T follicular helper cell (primary cell): ENCODE measurements around the gene CINP.
"Not testable (repeated sequence)": the region's sequence is repeated elsewhere in the genome, so short reads cannot be mapped to it uniquely, and the experiment has no call there.

ENCODE experiments used
- DNase-seq: peaks from one replicate; pipeline ENCODE4 v3.0.0-alpha.2; 2020; ENCODE audit warnings: low read depth

Gene CINP

DNA sequence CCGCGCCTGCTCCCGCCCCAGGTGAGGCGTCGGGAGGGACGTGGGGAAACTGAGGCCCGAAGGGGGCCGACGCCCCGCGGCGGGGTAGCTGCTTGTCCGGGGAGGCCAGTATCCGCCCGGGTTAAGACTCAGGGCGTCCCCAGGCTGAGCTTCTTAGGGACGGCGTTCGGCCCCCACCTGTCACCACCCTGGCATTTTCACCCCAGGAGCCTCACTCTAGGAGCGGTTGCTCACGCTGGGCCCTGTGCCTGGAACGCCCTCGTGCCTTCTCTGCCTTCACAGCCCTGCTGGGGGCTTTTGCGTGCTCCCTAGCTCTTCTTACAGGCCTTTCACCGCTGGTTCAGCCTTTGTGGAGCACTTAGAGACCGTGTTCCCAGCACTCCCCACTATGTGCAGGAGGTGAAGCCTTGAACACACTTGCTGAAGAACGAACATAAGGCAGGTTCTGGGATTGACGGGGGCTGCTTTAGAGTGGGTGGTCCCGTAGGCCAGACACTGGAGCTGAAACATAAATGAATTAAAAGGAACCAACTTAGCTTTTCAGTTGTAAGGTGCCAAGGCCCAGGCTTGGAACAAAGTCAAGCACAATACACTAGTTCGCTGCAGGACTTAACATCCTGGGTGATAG is 42.5 kb downstream of the CINP start:
- DNase-seq = no peak

DNA sequence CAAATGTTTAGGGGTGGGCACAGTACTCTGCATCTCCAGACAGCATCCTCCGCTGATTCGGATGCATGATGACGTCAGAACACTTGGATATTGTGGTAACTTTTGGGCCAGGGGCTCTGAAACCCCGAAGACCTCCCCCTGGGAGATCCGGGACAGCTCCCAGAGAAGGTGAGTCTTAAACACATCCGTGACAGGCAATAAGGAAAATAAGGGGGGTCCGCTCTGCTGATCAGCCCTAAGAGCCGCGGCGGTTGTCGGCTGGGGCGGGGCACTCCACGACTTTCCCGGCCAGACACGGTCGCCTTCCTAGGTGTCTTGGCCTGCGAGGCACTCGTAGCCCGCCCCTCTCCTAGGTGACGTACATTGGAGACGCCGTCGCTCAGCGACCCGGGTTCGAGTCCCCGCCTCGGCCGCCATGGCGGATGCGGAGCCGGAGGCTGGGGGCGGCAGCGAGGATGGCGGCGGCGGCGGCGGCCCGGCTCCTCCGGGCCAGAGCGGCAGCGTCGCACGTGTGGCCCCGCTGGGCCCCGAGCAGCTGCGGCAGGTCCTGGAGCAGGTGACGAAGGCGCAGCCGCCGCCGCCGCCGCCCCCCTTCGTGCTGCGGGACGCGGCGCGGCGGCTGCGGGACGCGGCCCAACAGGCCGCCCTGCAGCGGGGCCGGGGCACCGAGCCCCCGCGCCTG is 43.2 kb downstream of the CINP start, which contains the start of gene ZNF839:
ZNF839 (plus strand) TSS at position 396 of the 682 bp plus-strand sequence; CDS start at position 416, 20 bp downstream.
- peak; percentile 87 for DNase-seq

DNA sequence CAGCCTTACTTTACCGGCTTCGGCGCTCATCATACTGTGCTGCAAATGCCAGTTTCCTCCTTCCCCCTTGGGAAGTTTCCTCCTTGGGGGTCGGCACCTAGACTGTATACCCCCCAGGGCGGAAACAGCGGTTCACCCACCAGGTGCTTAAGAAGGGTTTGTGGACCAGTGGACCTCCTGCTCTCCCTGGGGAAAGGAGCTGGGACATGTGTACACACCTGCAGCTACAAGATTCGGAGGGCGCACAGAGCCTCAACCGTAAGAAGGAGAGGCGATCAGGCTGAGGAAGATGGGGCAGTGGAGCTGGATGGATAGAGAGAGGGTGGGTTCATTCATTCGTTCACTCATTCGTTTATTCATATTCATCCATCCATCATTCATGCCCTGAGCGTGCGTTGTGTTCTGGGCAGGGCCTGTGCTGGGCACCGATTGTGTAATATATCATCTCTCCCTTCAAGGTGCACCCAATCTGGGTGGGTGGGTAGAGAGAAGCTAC is 43.9 kb downstream of the CINP start:
- DNase-seq = no peak

DNA sequence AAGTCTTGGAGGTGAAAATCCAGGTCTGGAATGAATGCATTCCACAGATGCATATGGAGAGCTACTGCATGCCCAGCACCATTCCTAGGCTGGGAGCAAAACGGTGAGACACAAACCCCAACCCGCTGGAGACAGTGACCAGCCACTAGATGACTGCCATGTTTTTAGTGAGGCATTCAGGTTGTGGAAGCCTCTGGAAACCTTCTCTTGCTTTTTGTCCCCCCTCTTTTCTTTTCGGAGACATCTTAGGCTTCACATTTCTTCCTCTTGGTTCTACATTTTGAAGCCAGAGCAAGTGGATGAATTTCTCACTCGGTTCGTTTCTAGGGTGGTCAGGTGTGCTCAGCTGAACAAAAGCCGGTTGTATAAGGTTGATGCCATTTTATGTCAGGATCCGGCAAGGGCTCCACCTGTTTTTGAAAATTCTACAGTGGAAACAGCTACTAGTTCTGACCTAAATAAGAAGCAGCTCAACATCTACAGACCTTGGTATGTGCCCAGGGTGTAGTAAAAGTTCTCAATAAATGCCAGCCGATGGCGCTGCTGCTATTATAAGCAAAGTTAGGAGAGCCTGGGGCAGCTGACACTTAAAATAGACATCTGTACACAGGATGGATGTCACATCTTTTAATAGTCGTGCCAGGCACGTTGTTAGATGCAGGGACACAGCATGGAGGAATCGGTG is 45.0 kb downstream of the CINP start:
- DNase-seq = no peak

DNA sequence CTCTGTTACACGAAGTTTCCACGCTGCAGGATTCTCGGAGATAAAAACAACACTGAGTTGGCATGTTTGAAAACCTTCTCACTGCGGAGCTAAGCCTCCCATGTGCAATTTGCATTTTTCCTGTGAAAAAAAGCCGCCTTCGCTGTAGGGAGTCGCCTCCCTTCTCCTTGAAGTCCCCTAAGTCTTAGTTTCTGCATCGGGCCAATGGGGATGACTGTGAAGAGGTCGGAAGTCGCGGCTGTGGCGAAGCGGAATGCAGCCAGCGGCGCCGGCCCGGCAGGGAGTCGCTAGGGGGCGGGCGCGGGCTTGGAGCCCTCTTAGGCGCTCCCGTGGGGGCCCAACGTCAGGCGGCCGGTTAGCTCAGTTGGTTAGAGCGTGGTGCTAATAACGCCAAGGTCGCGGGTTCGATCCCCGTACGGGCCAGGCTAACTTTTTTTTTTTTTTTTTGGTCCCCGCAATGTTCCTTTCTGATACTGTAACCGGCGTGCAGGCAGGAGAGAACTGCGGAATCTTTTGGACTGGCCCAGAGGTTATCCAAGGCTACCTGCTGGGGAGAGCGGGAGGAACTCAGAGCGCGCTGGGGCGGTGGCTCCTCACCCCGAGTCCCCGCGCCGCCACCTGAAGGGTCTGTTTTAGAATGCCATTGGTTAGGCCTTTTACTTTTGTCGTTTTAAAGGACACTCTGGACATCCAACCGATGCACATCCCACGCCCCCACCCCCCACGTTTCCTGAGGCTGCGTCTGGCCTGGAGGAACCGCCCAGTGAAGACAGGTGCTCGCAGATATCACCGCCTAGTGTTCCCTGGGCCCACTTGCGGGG is 45.7 kb downstream of the CINP start:
- DNase-seq = peak; percentile 90

DNA sequence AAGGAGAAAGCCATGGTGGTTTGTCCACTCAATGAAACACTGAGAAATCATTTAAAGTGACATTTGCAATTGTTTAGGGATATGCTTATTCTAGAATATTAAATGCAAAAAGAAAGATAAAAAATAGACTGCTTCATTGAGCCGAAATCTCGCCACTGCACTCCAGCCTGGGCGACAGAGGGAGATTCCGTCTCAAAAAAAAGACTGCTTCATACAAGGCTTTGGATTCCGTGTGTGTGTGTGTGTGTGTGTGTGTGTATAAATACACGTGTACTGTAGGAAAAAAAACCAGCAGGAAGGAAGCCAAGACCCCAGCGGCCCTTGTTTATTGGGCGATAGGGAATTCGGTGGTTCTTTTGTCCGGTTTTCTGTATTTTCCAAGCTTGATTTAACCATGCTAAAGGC is 46.4 kb downstream of the CINP start:
- DNase-seq = no peak

DNA sequence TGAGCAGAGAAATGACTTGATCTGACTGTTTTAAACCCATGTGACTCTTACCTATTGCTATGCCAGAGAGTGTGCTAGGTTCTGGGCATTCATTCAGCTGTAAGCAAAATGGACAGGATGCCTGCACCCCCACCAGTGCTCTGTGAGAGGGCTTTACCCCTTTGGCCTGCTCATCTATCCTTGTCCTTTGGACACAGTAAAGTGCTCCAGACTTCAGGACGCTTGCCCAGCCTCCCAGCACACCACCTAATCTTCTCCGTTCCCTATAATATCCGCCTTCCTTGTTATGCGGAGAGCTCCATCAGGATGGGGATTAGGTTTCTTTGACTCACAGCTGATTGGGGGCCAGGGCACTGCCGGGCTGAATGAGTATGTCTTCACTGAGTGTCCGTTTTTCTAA is 47.6 kb downstream of the CINP start:
- no peak for DNase-seq

DNA sequence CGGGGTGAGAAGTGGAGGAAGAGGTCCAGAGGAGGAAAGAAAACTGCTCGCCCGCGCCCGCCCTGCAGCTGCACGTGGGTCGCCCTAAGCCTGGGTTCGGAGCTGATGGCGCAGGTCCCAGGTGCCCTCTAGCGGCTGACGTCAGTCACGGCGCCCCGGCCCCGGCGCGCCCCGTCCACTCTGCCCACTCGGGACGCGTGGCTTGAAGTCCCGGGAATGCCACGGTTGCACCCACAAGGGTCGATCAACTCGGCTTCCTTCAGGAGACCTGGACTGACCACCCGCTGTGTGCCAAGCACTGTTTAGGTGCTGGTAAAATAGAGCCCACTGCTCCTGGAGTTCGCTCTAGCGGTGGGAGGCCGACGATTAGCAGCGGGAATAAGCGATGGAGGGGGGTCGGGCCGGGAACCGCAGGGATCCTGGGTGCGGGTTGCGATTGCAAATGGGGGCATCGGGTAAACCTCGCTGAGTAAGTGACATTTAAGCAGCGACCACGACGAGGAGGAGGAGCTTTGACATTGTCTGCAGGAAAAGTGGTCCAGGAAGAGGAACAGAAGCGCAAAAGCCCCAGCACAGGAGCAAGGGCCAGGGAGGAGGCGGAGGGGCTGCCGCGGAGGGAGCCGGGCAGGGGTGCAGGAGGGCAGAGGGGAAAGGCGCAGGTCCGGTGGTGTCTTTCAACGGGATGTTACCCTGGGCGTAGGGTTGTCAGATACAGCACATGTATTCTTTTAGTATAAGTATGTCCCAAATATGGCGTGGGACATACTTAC is 48.3 kb downstream of the CINP start:
- DNase-seq = peak; percentile 63

DNA sequence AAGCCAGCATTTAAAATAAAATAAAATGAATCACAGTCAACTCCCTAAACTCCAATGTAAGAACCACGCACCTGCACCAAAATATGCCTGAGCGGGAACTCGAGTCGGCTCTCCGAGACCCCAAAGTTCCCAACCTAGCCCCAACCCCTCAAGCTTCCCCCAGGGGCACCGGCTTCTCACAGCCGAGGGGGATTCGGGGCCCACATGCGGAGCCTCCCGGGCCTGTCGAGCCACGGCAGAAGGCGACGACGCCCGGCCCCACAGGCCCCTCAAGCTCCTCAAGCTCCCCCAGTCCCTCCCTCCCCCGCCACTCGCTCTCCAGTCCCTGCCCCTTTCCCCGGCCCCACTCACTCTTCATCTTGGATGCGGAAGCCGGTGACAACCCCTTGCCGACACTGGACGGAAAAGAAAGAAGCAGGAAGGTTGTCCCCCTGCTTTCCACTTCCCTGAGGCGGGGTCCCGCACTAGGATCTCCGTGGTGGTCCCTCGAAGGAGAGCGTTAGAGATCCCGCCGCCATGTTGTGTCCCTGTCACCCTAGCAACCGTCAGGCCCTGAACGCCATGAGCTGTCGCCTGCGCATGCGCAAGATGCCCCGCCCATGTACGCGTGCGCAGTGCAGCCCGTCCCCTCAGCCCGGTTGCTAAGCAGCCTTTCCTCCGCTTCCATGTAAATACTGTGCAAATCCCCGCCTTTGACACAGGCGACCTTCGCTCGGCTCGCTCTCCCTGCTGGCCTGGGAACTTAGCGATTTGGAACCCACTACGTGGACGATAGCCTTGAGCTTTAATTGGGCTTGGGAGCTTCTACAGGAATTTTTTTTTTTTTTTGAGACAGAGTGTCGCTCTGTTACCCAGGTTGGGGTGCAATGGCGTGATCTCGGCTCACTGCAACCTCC is 57.8 kb downstream of the CINP start, which contains the start of gene MOK:
MOK (minus strand) TSS at position 554 of the 896 bp plus-strand sequence; CDS start at position 358, 196 bp downstream.
- peak; percentile 95 for DNase-seq

DNA sequence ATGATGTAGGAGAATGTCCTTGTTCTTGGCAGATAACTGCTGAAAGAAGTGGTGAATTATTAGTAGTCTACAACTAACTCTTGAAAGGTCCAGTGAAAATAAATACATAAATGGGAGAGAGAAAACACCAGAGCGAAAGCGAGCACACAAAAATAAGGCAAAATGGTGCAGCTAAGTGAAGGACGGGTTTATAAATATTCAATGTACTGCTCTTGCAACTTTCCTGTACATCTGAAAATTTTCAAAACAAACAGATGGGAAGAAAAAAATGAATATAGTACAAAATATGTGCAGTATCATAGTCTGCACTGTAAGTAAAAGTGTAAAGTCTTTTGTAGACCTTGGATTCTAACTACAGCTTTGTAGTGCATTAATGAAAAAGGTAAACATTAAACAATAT is 59.0 kb downstream of the CINP start:
- no peak for DNase-seq

DNA sequence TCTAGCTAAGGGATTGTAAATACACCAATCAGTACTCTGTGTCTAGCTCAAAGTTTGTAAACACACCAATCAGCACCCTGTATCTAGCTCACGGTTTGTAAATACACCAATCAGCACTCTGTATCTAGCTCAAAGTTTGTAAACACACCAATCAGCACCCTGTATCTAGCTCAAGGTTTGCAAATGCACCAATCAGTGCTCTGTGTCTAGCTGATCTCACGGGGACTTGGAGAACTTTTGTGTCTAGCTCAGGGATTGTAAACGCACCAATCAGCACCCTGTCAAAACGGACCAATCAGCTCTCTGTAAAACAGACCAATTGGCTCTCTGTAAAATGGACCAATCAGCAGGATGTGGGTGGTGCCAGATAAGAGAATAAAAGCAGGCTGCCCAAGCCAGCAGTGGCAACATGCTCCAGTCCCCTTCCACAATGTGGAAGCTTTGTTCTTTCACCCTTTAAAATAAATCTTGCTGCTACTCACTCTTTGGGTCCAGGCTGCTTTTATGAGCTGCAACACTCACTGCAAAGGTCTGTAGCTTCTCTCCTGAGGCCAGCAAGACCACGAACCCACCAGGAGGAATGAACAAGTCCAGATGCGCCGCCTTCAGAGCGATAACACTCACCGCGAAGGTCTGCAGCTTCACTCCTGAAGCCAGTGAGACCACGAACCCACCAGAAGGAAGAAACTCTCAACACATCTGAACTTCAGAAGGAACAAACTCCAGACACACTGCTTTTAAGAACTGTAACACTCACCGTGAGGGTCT is 64.2 kb downstream of the CINP start:
- DNase-seq = not testable (repeated sequence)
